HG02623 (cell line): ENCODE data around the gene CLIP1.
"Not testable (repeated sequence)": the region's sequence is repeated elsewhere in the genome, so short reads cannot be mapped to it uniquely, and the experiment has no call there.

Source experiments
- ATAC-seq: cut with Tn5 transposase; IDR thresholded peaks from one replicate; pipeline ENCODE4 v1.9.1; 2021; ENCODE audit warnings: moderate library complexity; ENCODE audit not compliant: unreplicated experiment

Gene CLIP1

DNA sequence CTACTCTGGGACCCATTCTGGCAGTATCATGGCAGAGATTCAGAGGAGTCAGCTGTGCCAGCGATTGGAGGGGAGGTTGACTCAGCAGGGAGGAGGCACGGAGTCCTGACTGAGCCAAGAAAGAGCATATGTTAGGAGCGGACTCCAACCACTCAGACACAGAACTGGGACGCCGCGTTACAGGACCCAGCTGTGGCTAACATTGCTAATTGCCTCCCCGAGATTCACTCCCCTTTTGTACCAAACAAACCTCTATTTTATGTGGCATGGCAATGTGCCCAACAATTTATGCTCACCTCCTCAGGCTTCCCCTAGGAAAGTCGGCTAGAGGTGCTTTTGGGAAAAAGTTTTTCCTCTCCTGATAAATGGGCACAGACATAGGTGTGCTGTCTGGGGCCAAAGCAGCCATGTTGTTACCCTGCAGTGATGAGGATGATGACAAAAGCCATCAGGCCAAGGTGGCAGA lies 15.2 kb upstream of the CLIP1 start:
- ATAC-seq, result no peak

DNA sequence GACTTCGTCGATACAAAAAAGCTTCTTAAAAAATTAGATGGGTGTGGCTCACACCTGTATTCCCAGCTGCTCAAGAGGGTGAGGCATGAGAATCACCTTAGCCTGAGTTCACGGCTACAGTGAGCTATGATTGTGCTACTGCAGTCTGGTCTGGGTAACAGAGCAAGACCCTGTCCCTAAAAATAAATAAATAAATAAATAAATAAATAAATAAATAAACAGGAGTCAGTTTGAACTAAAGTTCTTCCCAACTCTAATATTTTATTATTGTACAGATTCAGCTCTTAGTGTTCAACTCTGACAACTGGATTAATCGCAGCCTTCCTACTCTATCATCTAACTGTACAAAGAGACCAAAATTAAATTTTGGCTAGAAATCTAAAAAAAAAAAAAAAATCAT lies 12.7 kb upstream of the CLIP1 start:
- no peak for ATAC-seq

GRCh38 chr12:122429043-122429442 lies 6.6 kb upstream of the CLIP1 start:
- ATAC-seq, result not testable (repeated sequence)

GRCh38 chr12:122427403-122427802 lies 4.9 kb upstream of the CLIP1 start:
- ATAC-seq, result no peak

DNA sequence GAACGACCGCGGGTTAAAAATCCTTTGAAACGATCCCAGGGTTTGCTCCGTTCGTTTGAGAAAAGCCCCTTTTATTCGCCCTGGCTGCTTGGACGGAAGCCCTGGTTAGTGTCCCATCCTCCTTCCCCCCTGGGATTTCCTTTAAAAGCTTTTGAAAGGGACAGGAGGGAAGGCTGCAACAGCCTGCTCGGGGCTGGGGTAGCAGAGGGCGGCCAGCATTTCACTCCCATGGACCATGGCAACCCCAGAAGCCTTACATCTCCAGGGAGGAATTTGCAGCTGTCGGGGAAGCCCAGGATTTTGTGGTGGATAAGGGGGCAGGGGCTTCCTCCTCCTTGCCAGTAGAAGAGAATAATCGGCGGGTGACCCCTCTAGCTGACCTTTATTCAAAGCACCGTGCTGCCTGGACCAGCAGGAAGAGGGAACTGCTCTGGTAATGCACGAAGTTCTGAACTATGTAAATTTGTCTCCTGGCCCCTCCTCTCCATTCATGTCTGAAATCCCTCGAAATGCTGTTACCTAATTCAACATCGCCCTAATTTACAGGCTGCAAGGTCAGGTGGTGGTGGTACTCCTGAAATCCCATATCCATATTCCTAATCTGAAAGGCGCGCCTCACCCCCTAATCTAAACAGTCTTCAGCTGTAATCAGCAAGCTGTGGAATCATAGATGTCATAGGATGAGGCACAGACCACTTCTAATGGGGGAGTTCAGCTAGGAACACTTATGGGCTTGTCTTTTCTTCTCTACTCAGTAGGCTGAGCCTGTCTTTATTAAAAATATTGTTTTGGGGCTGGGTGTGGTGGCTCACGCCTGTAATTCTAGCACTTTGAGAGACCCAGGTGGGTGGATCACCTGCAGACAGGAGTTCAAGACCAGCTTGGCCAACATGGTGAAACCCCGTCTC lies 1.0 kb upstream of the CLIP1 start:
- ATAC-seq, result no peak

- ATAC-seq, result peak; percentile 4
These were observed 325 bp upstream of the CLIP1 start for GRCh38 chr12:122422730-122423257.

DNA sequence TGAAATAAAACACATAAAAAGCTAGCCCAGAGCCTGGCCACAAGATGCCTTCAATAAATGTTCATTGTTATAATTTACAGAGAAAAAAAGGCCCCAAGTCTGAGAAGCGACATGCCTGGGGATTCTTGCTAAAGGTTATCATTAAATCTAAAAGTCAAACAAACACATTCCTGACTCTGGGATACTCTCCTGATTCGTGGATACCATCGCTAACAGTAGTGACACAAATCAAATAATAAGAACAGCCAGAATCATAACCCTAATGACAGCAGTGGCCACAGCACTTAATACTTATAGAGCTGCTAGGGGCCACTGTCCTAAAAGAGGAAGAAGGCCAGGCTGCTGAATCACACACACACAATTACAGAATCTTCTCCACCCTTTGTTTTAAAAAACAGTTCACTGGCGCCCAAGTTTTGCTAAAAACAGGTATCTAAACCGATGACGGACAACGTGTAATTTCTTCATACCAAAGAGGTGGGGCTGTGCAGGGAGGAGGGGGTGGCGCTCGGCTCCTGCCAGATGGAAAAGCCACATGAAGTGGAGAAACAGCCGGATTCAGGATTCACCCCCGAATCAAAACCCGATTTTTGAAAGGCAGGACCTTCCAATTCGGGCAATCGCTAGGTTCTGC lies 1.2 kb downstream of the CLIP1 start:
- no peak for ATAC-seq

DNA sequence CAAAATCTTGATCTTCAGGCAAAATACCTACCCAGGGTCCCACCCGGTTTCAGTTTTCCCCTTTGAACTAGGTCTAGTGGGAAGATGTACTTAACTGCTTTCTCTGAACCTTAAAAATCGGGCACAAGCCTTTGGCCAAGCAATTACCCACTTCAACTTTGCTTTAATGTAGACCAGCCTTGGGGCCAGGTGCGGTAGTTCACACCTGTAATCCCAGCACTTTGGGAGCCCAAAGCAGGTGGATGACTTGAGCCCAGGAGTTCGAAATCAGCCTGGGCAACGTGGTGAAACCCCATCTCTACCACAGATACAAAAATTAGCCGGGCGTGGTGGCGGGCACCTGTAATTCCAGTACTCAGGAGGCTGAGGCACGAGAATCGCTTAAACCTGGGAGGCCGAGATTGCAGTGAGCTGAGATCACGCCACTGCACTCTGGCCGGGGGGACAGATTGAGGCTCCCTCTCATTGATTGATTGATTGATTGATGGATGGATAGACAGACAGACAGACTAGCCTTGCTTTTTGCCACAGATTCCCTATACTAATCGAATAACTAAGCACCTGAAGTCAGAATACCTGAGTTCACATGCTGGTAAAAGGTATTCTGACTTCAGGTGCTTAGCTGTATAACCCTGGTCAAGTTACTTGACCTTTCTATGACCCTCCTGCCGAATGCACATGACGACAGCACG lies 1.9 kb downstream of the CLIP1 start:
- ATAC-seq, result no peak

DNA sequence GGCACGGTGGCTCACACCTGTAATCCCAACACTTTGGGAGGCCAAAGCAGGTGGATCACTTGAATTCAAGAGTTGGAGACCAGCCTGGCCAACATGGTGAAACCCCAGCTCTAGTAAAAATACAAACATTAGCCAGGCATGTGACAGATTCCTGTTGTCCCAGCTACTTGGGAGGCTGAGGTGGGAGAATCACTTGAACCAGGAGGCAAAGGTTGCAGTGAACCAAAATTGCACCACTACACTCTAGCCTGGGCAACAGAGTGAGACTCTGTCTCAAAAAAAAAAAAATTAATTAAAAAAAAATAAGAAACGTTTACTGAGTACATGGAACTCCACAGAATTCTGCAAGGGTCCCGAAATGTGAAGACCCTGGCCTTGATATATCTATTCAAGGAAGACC lies 3.4 kb downstream of the CLIP1 start:
- ATAC-seq, result not testable (repeated sequence)

DNA sequence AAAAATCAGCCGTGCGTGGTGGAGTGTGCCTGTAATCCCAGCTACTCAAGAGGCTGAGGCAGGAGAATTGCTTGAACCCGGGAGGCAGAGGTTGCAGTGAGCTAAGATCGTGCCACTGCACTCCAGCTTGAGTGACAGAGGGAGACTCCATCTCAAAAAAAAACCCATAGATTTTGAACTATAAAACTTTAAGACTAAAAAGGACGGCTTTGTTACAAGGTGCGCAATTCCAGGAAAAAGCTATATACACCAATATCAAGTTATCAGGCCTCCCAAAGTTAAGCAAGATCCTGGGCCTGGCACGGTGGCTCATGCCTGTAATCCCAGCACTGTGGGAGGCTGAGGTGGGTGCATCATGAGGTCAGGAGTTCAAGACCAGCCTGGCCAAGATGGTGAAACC lies 6.8 kb downstream of the CLIP1 start:
- not testable (repeated sequence) for ATAC-seq

DNA sequence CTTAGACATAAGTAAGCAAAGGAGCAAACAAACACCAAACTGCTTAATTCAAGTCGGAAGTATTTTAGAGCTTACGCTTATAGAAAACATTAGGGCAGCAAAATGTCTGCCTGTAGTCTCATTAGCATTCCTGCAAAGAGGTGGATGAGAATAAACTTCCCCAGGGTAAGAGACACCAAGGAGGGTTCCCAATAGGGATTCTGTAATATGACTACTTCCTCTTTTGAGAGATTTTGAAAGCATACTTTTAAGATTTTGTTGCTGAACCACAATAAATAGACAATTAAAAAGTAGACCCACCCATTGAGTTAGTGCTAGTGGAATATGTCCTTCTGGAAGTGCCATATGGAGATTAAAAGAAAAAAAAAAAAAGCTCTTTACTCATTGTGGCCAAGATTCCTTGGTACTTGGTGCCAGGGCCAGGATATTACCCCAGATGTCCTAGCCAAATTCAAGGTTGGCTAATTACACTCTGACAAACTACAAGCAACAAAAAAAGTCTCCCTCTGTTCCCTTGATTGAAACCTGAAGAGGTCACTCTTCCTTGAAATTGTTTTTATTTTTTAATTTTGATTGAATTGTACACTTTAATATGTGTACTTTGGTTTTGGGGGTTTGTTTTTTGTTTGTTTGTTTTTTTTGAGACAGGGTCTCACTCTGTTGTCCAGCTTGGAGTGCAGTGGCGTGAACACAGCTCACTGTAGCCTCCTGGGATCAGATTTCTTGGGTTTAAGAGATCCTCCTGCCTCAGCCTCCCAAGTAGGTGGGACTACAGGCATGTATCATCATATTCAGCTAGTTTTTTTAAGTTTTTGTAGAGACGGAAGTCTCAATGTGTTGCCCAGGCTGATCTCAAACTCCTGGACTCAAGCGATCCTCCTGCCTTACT lies 8.7 kb downstream of the CLIP1 start:
- ATAC-seq, result no peak

- no peak for ATAC-seq
These were observed 9.5 kb downstream of the CLIP1 start for GRCh38 chr12:122412851-122413433.

DNA sequence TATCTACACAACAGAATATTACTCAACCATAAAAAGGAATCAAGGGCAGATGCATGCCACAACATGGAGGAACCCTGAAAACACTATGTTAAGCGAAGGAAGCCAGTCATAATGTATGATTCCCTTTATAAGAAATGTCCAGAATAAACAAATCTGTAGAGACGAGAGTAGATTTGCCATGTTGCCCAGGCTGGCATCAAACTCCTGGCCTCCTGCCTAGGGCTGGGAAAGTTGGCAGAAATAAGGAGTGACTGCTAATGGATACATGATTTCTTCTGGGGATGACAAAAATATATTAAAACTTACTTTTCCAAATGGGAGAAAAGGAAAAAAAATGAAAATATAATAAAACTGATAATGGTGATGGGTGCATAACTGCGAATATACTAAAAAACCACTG lies 10.9 kb downstream of the CLIP1 start:
- ATAC-seq, result no peak

DNA sequence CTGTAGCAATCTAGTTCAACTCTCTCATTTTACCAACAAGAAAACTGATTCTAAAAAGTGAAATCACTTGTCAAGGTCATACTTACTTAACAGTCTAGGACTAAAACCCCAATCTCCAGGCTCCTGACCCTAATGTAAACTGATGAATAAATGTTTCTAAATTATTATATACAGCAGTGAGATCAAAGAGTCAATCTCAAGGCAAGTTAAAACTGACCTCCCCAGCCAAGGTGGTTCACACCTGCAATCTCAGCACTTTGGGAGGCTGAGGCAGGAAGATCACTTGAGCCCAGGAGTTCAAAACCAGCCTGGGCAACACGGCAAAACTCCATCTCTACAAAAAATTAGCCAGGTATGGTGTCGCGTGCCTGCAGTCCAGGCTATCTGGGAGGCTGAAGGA lies 15.3 kb downstream of the CLIP1 start:
- ATAC-seq, result no peak

DNA sequence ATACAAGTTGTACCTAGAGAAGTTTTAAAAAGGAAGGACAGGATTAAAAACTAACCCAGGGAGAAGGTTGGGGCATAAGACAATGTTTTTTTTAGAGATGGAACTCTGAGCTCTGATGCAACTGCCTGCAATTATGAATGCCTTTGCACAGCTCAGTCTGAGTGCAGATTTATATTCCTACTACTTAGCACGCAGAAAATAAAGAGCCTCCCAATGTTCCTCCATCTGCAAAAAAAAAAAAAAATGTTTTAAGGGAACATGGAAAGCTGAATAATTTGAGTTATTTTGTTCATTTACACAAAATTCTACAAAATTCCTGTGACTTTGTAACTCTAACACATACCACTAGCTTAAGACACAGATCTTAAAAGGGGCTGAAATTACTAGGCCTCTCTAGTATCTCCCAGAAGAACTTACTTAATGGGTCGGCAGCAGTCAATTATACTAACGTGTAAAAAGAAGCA lies 15.7 kb downstream of the CLIP1 start:
- no peak for ATAC-seq

- no peak for ATAC-seq
These were observed 18.6 kb downstream of the CLIP1 start for GRCh38 chr12:122403831-122404230.

DNA sequence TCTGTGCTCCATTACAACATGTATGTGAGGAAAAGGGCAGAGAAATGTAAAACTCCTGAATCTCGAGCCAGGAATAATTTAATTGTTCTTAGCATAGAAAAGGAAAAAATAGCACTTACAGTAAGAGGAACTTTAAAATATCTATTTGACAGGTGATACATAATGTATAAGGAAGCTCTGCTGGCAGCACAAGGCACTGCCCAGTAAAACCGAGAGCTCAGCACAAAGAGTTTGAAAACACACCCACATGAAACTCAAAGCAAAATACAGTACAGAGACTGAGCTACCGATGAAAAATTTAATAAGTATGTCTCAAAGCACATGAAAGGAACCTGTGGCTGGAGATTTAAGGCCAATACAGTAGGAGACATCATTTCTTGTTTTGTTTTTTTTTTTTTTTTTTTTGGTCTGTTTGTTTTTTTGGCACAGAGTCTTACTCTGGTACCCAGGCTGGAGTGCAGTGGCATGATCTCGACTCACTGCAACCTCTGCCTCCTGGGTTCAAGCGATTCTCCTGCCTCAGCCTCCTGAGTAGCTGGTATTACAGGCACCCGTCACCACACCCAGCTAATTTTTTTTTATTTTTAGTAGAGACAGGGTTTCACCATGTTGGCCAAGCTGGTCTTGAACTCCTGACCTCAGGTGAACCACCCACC lies 19.2 kb downstream of the CLIP1 start:
- ATAC-seq, result no peak

DNA sequence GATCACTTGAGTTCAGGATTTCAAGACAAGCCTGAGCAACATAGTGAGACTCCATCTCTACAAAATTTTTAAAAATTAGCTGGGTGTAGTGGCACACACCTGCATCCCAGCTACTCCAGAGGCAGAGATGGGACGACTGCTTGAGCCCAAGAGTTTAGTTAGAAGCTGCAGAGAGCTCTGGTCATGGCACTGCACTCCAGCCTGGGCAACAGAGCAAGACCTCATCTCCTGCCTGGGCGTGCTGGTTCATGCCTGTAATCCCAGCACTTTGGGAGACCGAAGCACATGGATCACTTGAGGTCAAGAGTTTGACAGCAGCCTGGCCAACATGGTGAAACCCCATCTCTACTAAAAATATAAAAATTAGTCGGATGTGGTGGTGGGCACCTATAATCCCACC lies 20.2 kb downstream of the CLIP1 start:
- ATAC-seq, result no peak

GRCh38 chr12:122399592-122400373 lies 22.7 kb downstream of the CLIP1 start:
- ATAC-seq, result no peak
